RWPE2 (cell line): ENCODE measurements around the gene CIDEA.

ENCODE experiments used
- ATAC-seq: fragments of 200-7000 bp; cut with Tn5 transposase; 3 replicates; pipeline ENCODE4 v1.9.1; 2021; ENCODE audit warnings: low read depth
- DNase-seq: peaks from one replicate; pipeline ENCODE4 v3.0.0-alpha.2; 2020; ENCODE audit warnings: low spot score
- H3K27ac ChIP-seq: fragments of 450-650 bp; 2 replicates; pipeline ENCODE4 v1.5.1; 2017; ENCODE audit warnings: mild to moderate bottlenecking; ENCODE audit not compliant: poor library complexity, severe bottlenecking
- H3K27me3 ChIP-seq: fragments of 250-450 bp; sonication (Bioruptor Pico); 2 replicates; pipeline ENCODE4 v1.5.1; 2021; ENCODE audit warnings: mild to moderate bottlenecking, moderate library complexity; ENCODE audit not compliant: insufficient read depth, poor library complexity, severe bottlenecking
- H3K36me3 ChIP-seq: fragments of 250-450 bp; sonication (Bioruptor Pico); 2 replicates; pipeline ENCODE4 v1.5.1; 2020; ENCODE audit warnings: low read depth, mild to moderate bottlenecking, moderate library complexity
- H3K4me1 ChIP-seq: fragments of 250-450 bp; sonication (Bioruptor Pico); 2 replicates; pipeline ENCODE4 v1.5.1; 2021; ENCODE audit warnings: mild to moderate bottlenecking, moderate library complexity; ENCODE audit not compliant: insufficient read depth, poor library complexity, severe bottlenecking
- H3K4me3 ChIP-seq: fragments of 250-450 bp; sonication (Bioruptor Pico); 2 replicates; pipeline ENCODE4 v1.5.1; 2021; ENCODE audit warnings: mild to moderate bottlenecking, moderate library complexity; ENCODE audit not compliant: severe bottlenecking
- H3K9me3 ChIP-seq: fragments of 250-450 bp; sonication (Bioruptor Pico); 2 replicates; pipeline ENCODE4 v1.5.1; 2021; ENCODE audit warnings: mild to moderate bottlenecking, moderate library complexity; ENCODE audit not compliant: severe bottlenecking
- TF ChIP-seq, protein P1 (sequence below): fragments of 450-650 bp; IDR thresholded peaks from one replicate; pipeline ENCODE4 v1.5.1; 2017; ENCODE audit warnings: mild to moderate bottlenecking, moderate library complexity; ENCODE audit not compliant: poor library complexity, severe bottlenecking

The CIDEA gene

GRCh38 chr18:12299862-12300261 lies 45.7 kb downstream of the CIDEA start:
- H3K9me3 ChIP-seq, result peaks cover 3% of the 10 kb centered on the region
- no peaks in the 10 kb centered on the region for H3K36me3 ChIP-seq
- TF ChIP-seq, protein P1, sequence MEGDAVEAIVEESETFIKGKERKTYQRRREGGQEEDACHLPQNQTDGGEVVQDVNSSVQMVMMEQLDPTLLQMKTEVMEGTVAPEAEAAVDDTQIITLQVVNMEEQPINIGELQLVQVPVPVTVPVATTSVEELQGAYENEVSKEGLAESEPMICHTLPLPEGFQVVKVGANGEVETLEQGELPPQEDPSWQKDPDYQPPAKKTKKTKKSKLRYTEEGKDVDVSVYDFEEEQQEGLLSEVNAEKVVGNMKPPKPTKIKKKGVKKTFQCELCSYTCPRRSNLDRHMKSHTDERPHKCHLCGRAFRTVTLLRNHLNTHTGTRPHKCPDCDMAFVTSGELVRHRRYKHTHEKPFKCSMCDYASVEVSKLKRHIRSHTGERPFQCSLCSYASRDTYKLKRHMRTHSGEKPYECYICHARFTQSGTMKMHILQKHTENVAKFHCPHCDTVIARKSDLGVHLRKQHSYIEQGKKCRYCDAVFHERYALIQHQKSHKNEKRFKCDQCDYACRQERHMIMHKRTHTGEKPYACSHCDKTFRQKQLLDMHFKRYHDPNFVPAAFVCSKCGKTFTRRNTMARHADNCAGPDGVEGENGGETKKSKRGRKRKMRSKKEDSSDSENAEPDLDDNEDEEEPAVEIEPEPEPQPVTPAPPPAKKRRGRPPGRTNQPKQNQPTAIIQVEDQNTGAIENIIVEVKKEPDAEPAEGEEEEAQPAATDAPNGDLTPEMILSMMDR, result no peak
- ATAC-seq, result no peak
- no peaks in the 10 kb centered on the region for H3K27me3 ChIP-seq
- H3K4me3 ChIP-seq, result no peak overlapping the region
- H3K27ac ChIP-seq, result no peak overlapping the region
- peaks cover 18% of the 10 kb centered on the region for H3K4me1 ChIP-seq
- DNase-seq, result no peak

DNA sequence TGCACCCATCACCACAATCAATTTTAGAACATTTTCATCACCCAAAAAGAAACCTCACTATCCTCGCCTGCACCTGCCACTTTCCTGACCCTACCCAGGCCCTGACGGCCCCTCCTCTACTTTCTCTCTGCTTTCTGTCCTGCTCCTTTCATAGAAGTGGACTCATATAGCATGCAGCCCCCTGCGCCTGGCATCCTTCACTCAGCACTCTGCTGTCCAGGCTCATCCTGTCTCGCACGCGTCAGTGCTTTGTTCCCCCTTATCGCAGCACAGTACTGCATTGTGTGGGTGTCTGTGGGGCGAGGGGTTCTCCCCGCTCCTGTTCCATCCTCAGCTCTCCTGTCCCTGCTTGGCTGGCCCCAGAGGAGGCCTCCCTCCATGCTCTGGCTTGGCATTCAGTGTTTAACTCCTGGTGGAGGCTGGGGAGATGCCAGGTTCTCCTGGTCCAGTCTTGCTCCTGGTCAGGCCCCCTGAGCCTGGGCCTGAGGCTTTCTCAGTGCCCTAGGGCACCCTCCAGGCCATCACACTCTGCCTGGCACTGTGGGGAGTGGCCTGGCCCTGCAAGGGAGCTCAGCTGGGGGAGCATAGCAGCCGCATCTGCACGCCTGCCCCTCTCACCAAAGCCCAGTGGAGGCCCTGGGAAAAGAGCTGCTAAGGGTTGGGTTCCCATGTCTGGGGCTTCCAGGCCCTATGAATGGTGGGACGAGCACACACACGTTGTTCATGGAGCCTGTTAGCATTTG lies 47.3 kb downstream of the CIDEA start:
- ATAC-seq, result no peak

DNA sequence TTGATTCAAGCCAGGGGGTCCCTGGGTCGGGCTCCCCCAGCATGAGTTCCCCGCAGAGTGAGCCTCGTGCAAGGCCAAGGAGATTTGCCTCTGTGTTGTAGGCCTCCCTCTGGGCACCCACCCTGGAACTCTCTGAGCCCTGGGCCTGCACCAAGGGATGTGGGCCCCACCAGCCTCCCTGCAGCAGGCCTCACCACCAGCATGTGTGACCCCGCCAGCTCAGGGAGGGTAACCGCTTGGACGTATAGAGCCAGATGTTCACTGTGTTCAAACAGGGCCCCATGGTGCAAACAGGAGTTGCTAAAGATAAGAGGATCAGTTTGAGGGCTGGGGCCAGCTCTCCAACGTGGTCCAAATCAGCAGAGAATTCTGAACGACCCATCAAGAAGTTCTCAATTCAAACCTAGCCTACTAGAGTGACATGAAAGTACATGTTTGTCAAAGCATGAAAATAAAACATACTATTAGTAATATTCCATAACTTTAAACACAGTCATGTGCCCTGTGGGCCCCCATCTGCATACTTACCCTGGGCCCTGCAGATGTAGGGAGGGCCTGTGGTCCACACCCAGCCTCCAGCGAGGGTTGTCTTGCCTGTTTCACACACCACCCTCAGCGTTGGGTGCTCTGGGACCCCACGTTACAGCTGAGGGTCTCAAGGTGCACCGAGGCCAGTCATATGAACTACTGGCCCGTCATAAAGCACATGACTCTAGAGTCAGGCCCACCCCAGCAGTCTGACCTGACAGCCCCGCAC lies 48.4 kb downstream of the CIDEA start:
- Histone ChIP-seq H3K4me3 (no peak overlapping the region), H3K36me3 (no peaks in the 10 kb centered on the region), H3K27ac (no peak overlapping the region), H3K27me3 (no peaks in the 10 kb centered on the region), H3K9me3 (no peaks in the 10 kb centered on the region), H3K4me1 (peaks cover 14% of the 10 kb centered on the region)
- TF ChIP-seq, protein P1, result no peak
- DNase-seq (no peak), ATAC-seq (no peak)

More for the DNA sequence above, 47.3 kb downstream of the CIDEA start:
- Histone ChIP-seq H3K27ac (no peak overlapping the region), H3K9me3 (peaks cover 3% of the 10 kb centered on the region), H3K36me3 (no peaks in the 10 kb centered on the region), H3K4me3 (no peak overlapping the region), H3K4me1 (peaks cover 12% of the 10 kb centered on the region), H3K27me3 (no peaks in the 10 kb centered on the region)
- DNase-seq, result no peak
- TF ChIP-seq, protein P1, result no peak

- TF ChIP-seq, protein P1, result no peak
- Histone ChIP-seq H3K36me3 (peaks cover 10% of the 10 kb centered on the region), H3K27ac (peak overlapping the region; percentile 56), H3K9me3 (no peaks in the 10 kb centered on the region), H3K27me3 (no peaks in the 10 kb centered on the region), H3K4me3 (no peak overlapping the region), H3K4me1 (peaks cover 14% of the 10 kb centered on the region)
- ATAC-seq (peak; percentile 75), DNase-seq (no peak)
Measured at GRCh38 chr18:12304351-12305210, 50.4 kb downstream of the CIDEA start.
